Measurements from ENCODE around the gene SGK1.
"Not testable (repeated sequence)": the region's sequence is repeated elsewhere in the genome, so short reads cannot be mapped to it uniquely, and the experiment has no call there.

DNA sequence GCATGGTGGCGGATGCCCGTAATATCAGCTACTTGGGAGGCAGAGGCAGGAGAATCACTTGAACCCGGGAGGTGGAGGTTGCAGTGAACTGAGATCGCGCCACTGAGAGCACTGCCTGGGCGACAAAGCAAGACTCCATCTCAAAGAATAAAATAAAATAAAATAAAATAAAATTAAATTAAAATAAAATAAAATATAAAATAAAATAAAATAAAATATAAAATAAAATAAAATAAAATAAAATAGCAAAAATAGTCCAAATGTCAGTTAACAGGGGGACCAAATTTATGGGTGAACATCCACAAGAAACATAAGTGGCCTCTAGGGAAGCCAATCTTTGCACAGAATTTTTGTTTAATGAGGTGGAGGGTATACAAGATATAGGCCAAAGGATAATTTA, 120.2 kb downstream of the SGK1 start:
- TF ChIP-seq, protein P1, sequence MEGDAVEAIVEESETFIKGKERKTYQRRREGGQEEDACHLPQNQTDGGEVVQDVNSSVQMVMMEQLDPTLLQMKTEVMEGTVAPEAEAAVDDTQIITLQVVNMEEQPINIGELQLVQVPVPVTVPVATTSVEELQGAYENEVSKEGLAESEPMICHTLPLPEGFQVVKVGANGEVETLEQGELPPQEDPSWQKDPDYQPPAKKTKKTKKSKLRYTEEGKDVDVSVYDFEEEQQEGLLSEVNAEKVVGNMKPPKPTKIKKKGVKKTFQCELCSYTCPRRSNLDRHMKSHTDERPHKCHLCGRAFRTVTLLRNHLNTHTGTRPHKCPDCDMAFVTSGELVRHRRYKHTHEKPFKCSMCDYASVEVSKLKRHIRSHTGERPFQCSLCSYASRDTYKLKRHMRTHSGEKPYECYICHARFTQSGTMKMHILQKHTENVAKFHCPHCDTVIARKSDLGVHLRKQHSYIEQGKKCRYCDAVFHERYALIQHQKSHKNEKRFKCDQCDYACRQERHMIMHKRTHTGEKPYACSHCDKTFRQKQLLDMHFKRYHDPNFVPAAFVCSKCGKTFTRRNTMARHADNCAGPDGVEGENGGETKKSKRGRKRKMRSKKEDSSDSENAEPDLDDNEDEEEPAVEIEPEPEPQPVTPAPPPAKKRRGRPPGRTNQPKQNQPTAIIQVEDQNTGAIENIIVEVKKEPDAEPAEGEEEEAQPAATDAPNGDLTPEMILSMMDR (IDR thresholded peaks at IDR 0.05), result not testable (repeated sequence)
- TF ChIP-seq EZH2 (IDR thresholded peaks at IDR 0.05; ENCODE audit: borderline replicate concordance, insufficient read depth, low read depth, low read length, poor library complexity, severe bottlenecking), result not testable (repeated sequence)
